ENCODE measurements around the gene ACBD6. TPM values are rescaled to one million over a fixed set of nuclear protein-coding genes. Genes with fewer than 3 reads are reported as not detected.

ACBD6 gene
- total RNA-seq, 1 experiment from 2014 or later, result 63.7 TPM

- Histone ChIP-seq H3K9me3 (ENCODE audit: low read depth, low read length, poor library complexity, severe bottlenecking) (no peaks in the 10 kb centered on the region), H3K27ac (ENCODE audit: low read depth, low read length, poor library complexity, severe bottlenecking) (no peak overlapping the region), H3K4me1 (ENCODE audit: insufficient read depth, low read length, poor library complexity, severe bottlenecking) (peaks cover 18% of the 10 kb centered on the region), H3K36me3 (ENCODE audit: insufficient read depth, low read length, poor library complexity, severe bottlenecking) (no peaks in the 10 kb centered on the region), H3K27me3 (replicated peaks; ENCODE audit: insufficient read depth, low read depth, low read length, poor library complexity) (no peaks in the 10 kb centered on the region), H3K4me3 (ENCODE audit: low read depth, low read length, poor library complexity, severe bottlenecking) (no peak overlapping the region)
- BruUV-seq (replicated peaks), result no TSS peak
- DNase-seq (ENCODE audit: low spot score), result no peak
- intact Hi-C loops (cut with micrococcal nuclease; ENCODE audit: unreplicated experiment), result no loop called here
- TF ChIP-seq CTCF (conservative IDR thresholded peaks at IDR 0.05; ENCODE audit: low read depth, low read length) (no peak), EZH2 (IDR thresholded peaks at IDR 0.05; ENCODE audit: borderline replicate concordance, low read depth, low read length, poor library complexity, severe bottlenecking) (no peak)
- ChIA-PET CTCF (no interaction called here), POLR2A (ENCODE audit: low non-redundant PET) (no interaction called here)
These were observed 73.3 kb downstream of the ACBD6 start for GRCh38 chr1:180428782-180429695.

GRCh38 chr1:180425952-180426351 lies 76.4 kb downstream of the ACBD6 start:
- Histone ChIP-seq H3K4me1 (ENCODE audit: insufficient read depth, low read length, poor library complexity, severe bottlenecking) (peaks cover 18% of the 10 kb centered on the region), H3K27ac (ENCODE audit: low read depth, low read length, poor library complexity, severe bottlenecking) (no peak overlapping the region), H3K4me3 (ENCODE audit: low read depth, low read length, poor library complexity, severe bottlenecking) (no peak overlapping the region), H3K9me3 (ENCODE audit: low read depth, low read length, poor library complexity, severe bottlenecking) (no peaks in the 10 kb centered on the region), H3K27me3 (replicated peaks; ENCODE audit: insufficient read depth, low read depth, low read length, poor library complexity) (no peaks in the 10 kb centered on the region), H3K36me3 (ENCODE audit: insufficient read depth, low read length, poor library complexity, severe bottlenecking) (no peaks in the 10 kb centered on the region)
- intact Hi-C loops (cut with micrococcal nuclease; ENCODE audit: unreplicated experiment), result no loop called here
- no peak for DNase-seq (ENCODE audit: low spot score)
- POLR2A ChIA-PET (ENCODE audit: low non-redundant PET), result no interaction called here
- no TSS peak for BruUV-seq (replicated peaks)
- no peak for TF ChIP-seq EZH2 (IDR thresholded peaks at IDR 0.05; ENCODE audit: borderline replicate concordance, low read depth, low read length, poor library complexity, severe bottlenecking)
- no peak for TF ChIP-seq CTCF (conservative IDR thresholded peaks at IDR 0.05; ENCODE audit: low read depth, low read length)
- CTCF ChIA-PET, result no interaction called here

- BruUV-seq (replicated peaks), result no TSS peak
- peak; percentile 97 for DNase-seq (ENCODE audit: low spot score)
- CTCF ChIA-PET, result interaction anchor here (1.2 kb wide), 1 partner anchor 9 kb away, joined by 4 read pairs; no protein-coding TSS in a partner anchor
These were observed 77.4 kb downstream of the ACBD6 start for GRCh38 chr1:180424848-180425457.

More at GRCh38 chr1:180424848-180425457, 77.4 kb downstream of the ACBD6 start:
- H3K4me3 ChIP-seq (ENCODE audit: low read depth, low read length, poor library complexity, severe bottlenecking), result no peak overlapping the region
- POLR2A ChIA-PET (ENCODE audit: low non-redundant PET), result no interaction called here
- intact Hi-C loops (cut with micrococcal nuclease; ENCODE audit: unreplicated experiment), result no loop called here
- H3K36me3 ChIP-seq (ENCODE audit: insufficient read depth, low read length, poor library complexity, severe bottlenecking), result no peaks in the 10 kb centered on the region
- TF ChIP-seq EZH2 (IDR thresholded peaks at IDR 0.05; ENCODE audit: borderline replicate concordance, low read depth, low read length, poor library complexity, severe bottlenecking) (no peak), CTCF (conservative IDR thresholded peaks at IDR 0.05; ENCODE audit: low read depth, low read length) (no peak)
- peaks cover 18% of the 10 kb centered on the region for H3K4me1 ChIP-seq (ENCODE audit: insufficient read depth, low read length, poor library complexity, severe bottlenecking)
- H3K27ac ChIP-seq (ENCODE audit: low read depth, low read length, poor library complexity, severe bottlenecking), result no peak overlapping the region
- no peaks in the 10 kb centered on the region for H3K9me3 ChIP-seq (ENCODE audit: low read depth, low read length, poor library complexity, severe bottlenecking)
- H3K27me3 ChIP-seq (replicated peaks; ENCODE audit: insufficient read depth, low read depth, low read length, poor library complexity), result no peaks in the 10 kb centered on the region
